Measurements from ENCODE around the gene CCSER1. TPM values are rescaled to one million over a fixed set of nuclear protein-coding genes. Genes with fewer than 3 reads are reported as not detected.

CCSER1 gene
- total and polyA plus RNA-seq, 2 experiments from 2014 or later, result not detected

GRCh38 chr4:90215286-90215685, 88.1 kb downstream of the CCSER1 start:
- Histone ChIP-seq H3K4me3 (no peak overlapping the region), H3K4me1 (ENCODE audit: insufficient read depth) (no peaks in the 10 kb centered on the region), H3F3A (ENCODE audit: insufficient read depth) (no peaks in the 10 kb centered on the region), H3K79me2 (ENCODE audit: insufficient read depth) (no peaks in the 10 kb centered on the region), H2AFZ (no peak overlapping the region), H3K4me2 (ENCODE audit: unreplicated experiment) (no peak overlapping the region), H3K27me3 (replicated peaks; ENCODE audit: insufficient read depth) (no peaks in the 10 kb centered on the region), H3K27ac (no peak overlapping the region), H4K20me1 (ENCODE audit: insufficient read depth) (no peaks in the 10 kb centered on the region), H3K9ac (no peak overlapping the region), H3K36me3 (ENCODE audit: low read depth) (no peaks in the 10 kb centered on the region), H3K9me2 (ENCODE audit: insufficient read depth) (no peaks in the 10 kb centered on the region), H3K9me3 (ENCODE audit: low read depth) (no peaks in the 10 kb centered on the region)
- WGBS, 2 experiments (ENCODE audit: low coverage in 1 of 2, low lambda C conversion rate in 2 of 2, missing lambda C conversion rate in 2 of 2), result 3 to 4% methylated on average over 1 of the region's 1 CpG
- DNase-seq, result no peak
- TF ChIP-seq EZH2 (IDR thresholded peaks at IDR 0.05; ENCODE audit: insufficient read depth, poor library complexity, severe bottlenecking) (no peak), EZH2phosphoT487 (IDR thresholded peaks at IDR 0.05; ENCODE audit: insufficient read depth, low read depth) (no peak)
- in situ Hi-C loops (cut with MboI), result no loop called here

DNA sequence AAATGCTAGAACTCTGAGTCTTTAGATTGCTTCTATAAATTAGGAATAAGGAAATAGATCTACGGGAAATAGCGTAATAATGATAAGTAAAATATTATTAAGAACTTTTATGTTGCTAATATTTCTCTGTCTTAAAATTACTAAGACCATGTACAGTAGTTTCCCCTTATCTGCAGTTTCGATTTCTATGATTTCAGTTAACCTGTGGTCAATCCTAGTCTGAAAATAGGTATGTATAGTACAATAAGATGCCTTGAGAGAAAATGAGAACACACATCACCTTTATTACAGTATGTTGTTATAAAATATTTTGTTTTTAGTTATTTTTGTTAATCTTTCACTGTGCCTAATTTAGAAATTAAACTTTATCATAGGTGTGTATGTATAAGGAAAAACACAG, 92.6 kb downstream of the CCSER1 start:
- no peaks in the 10 kb centered on the region for H3K79me2 ChIP-seq (ENCODE audit: insufficient read depth)
- in situ Hi-C loops (cut with MboI), result no loop called here
- no peak overlapping the region for H3K4me2 ChIP-seq (ENCODE audit: unreplicated experiment)
- no peak overlapping the region for H2AFZ ChIP-seq
- H3K9ac ChIP-seq, result no peak overlapping the region
- no peaks in the 10 kb centered on the region for H3K9me3 ChIP-seq (ENCODE audit: low read depth)
- TF ChIP-seq EZH2phosphoT487 (IDR thresholded peaks at IDR 0.05; ENCODE audit: insufficient read depth, low read depth), result no peak
- no peak for TF ChIP-seq EZH2 (IDR thresholded peaks at IDR 0.05; ENCODE audit: insufficient read depth, poor library complexity, severe bottlenecking)
- DNase-seq, result no peak
- no peak overlapping the region for H3K27ac ChIP-seq
- H3K27me3 ChIP-seq (replicated peaks; ENCODE audit: insufficient read depth), result no peaks in the 10 kb centered on the region
- no peaks in the 10 kb centered on the region for H3K4me1 ChIP-seq (ENCODE audit: insufficient read depth)
- H4K20me1 ChIP-seq (ENCODE audit: insufficient read depth), result no peaks in the 10 kb centered on the region
- H3K9me2 ChIP-seq (ENCODE audit: insufficient read depth), result no peaks in the 10 kb centered on the region
- no peak overlapping the region for H3K4me3 ChIP-seq
- 22 to 30% methylated on average over 3 of the region's 3 CpGs for WGBS, 2 experiments (ENCODE audit: low coverage in 1 of 2, low lambda C conversion rate in 2 of 2, missing lambda C conversion rate in 2 of 2)
- H3F3A ChIP-seq (ENCODE audit: insufficient read depth), result no peaks in the 10 kb centered on the region
- no peaks in the 10 kb centered on the region for H3K36me3 ChIP-seq (ENCODE audit: low read depth)

DNA sequence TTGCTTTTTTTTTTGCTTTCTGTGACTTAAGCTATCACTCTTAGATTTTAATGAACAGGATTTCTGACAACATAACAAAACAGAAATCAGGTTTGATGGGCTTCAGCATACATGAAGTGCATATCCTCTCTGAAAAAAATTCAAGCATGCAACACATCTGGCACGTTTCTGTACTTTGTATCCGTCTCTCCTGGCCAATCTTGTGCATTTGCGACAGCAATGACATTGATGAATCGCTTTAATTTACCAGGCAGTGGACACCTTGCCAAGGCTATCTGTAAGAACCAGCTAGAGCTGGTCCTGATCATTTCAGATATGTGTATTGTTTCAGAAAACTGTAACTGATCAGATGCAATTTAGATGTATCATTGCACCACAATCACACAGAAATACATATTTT, 93.3 kb downstream of the CCSER1 start:
- Histone ChIP-seq H4K20me1 (ENCODE audit: insufficient read depth) (no peaks in the 10 kb centered on the region), H3K9ac (no peak overlapping the region), H3K4me2 (ENCODE audit: unreplicated experiment) (no peak overlapping the region), H3K4me1 (ENCODE audit: insufficient read depth) (no peaks in the 10 kb centered on the region), H3K9me3 (ENCODE audit: low read depth) (no peaks in the 10 kb centered on the region), H3K4me3 (no peak overlapping the region), H3K9me2 (ENCODE audit: insufficient read depth) (no peaks in the 10 kb centered on the region), H3F3A (ENCODE audit: insufficient read depth) (no peaks in the 10 kb centered on the region), H3K79me2 (ENCODE audit: insufficient read depth) (no peaks in the 10 kb centered on the region), H3K27me3 (replicated peaks; ENCODE audit: insufficient read depth) (no peaks in the 10 kb centered on the region), H3K27ac (no peak overlapping the region), H2AFZ (no peak overlapping the region), H3K36me3 (ENCODE audit: low read depth) (no peaks in the 10 kb centered on the region)
- TF ChIP-seq EZH2 (IDR thresholded peaks at IDR 0.05; ENCODE audit: insufficient read depth, poor library complexity, severe bottlenecking) (no peak), EZH2phosphoT487 (IDR thresholded peaks at IDR 0.05; ENCODE audit: insufficient read depth, low read depth) (no peak)
- WGBS, 2 experiments (ENCODE audit: low coverage in 1 of 2, low lambda C conversion rate in 2 of 2, missing lambda C conversion rate in 2 of 2), result 0 to 3% methylated on average over 4 of the region's 4 CpGs
- DNase-seq, result no peak
- in situ Hi-C loops (cut with MboI), result no loop called here

GRCh38 chr4:90226734-90227133, 99.5 kb downstream of the CCSER1 start:
- no peak overlapping the region for H3K4me3 ChIP-seq
- TF ChIP-seq EZH2 (IDR thresholded peaks at IDR 0.05; ENCODE audit: insufficient read depth, poor library complexity, severe bottlenecking) (no peak), EZH2phosphoT487 (IDR thresholded peaks at IDR 0.05; ENCODE audit: insufficient read depth, low read depth) (no peak)
- no peaks in the 10 kb centered on the region for H3K4me1 ChIP-seq (ENCODE audit: insufficient read depth)
- H3K9ac ChIP-seq, result no peak overlapping the region
- no peaks in the 10 kb centered on the region for H3K79me2 ChIP-seq (ENCODE audit: insufficient read depth)
- no peaks in the 10 kb centered on the region for H3K9me3 ChIP-seq (ENCODE audit: low read depth)
- H3K4me2 ChIP-seq (ENCODE audit: unreplicated experiment), result no peak overlapping the region
- H2AFZ ChIP-seq, result no peak overlapping the region
- no peaks in the 10 kb centered on the region for H3K27me3 ChIP-seq (replicated peaks; ENCODE audit: insufficient read depth)
- no peaks in the 10 kb centered on the region for H3K9me2 ChIP-seq (ENCODE audit: insufficient read depth)
- no peaks in the 10 kb centered on the region for H3K36me3 ChIP-seq (ENCODE audit: low read depth)
- H3F3A ChIP-seq (ENCODE audit: insufficient read depth), result no peaks in the 10 kb centered on the region
- no peak overlapping the region for H3K27ac ChIP-seq
- peak; percentile 2 for DNase-seq
- H4K20me1 ChIP-seq (ENCODE audit: insufficient read depth), result no peaks in the 10 kb centered on the region
- in situ Hi-C loops (cut with MboI), result no loop called here

- TF ChIP-seq EZH2 (IDR thresholded peaks at IDR 0.05; ENCODE audit: insufficient read depth, poor library complexity, severe bottlenecking), result no peak
- no peak for TF ChIP-seq EZH2phosphoT487 (IDR thresholded peaks at IDR 0.05; ENCODE audit: insufficient read depth, low read depth)
- DNase-seq, result no peak
- WGBS, 2 experiments (ENCODE audit: low coverage in 1 of 2, low lambda C conversion rate in 2 of 2, missing lambda C conversion rate in 2 of 2), result 23 to 24% methylated on average over 3 of the region's 3 CpGs
These were observed 100.0 kb downstream of the CCSER1 start for GRCh38 chr4:90227177-90227576.

More at GRCh38 chr4:90227177-90227576, 100.0 kb downstream of the CCSER1 start:
- H3K4me2 ChIP-seq (ENCODE audit: unreplicated experiment), result no peak overlapping the region
- in situ Hi-C loops (cut with MboI), result no loop called here
- no peaks in the 10 kb centered on the region for H3K79me2 ChIP-seq (ENCODE audit: insufficient read depth)
- no peak overlapping the region for H3K9ac ChIP-seq
- no peaks in the 10 kb centered on the region for H3K9me2 ChIP-seq (ENCODE audit: insufficient read depth)
- no peaks in the 10 kb centered on the region for H3K4me1 ChIP-seq (ENCODE audit: insufficient read depth)
- H3K36me3 ChIP-seq (ENCODE audit: low read depth), result no peaks in the 10 kb centered on the region
- H3K27ac ChIP-seq, result no peak overlapping the region
- no peaks in the 10 kb centered on the region for H3K27me3 ChIP-seq (replicated peaks; ENCODE audit: insufficient read depth)
- H3K4me3 ChIP-seq, result no peak overlapping the region
- no peaks in the 10 kb centered on the region for H3K9me3 ChIP-seq (ENCODE audit: low read depth)
- no peak overlapping the region for H2AFZ ChIP-seq
- H4K20me1 ChIP-seq (ENCODE audit: insufficient read depth), result no peaks in the 10 kb centered on the region
- H3F3A ChIP-seq (ENCODE audit: insufficient read depth), result no peaks in the 10 kb centered on the region

Measured in GM23248 (cell line).